ENCODE data around the gene PFKFB3. TPM values are rescaled to one million over a fixed set of nuclear protein-coding genes. Genes with fewer than 3 reads are reported as not detected.
"Not testable (repeated sequence)": the region's sequence is repeated elsewhere in the genome, so short reads cannot be mapped to it uniquely, and the experiment has no call there.

The PFKFB3 gene
- total and polyA plus RNA-seq, 4 donors, result 31.4 to 140 (median 80.6) TPM

- Histone ChIP-seq H3K4me3 (ENCODE audit: low read length in 2 of 2) (peak overlapping the region; percentile 66 to 69), H3K27me3 (ENCODE audit: control insufficient read depth in 1 of 2, insufficient read depth in 2 of 2, low read length in 1 of 2) (no peaks in the 10 kb centered on the region), H3K36me3 (ENCODE audit: control insufficient read depth in 1 of 2, insufficient read depth in 2 of 2, low read length in 1 of 2) (no peaks in the 10 kb centered on the region), H3K4me1 (ENCODE audit: control insufficient read depth in 1 of 2, insufficient read depth in 2 of 2, low read length in 2 of 2) (no peaks in the 10 kb centered on the region), H3K9me3 (ENCODE audit: control insufficient read depth, low read length) (no peaks in the 10 kb centered on the region), H3K27ac (ENCODE audit: low read depth in 1 of 2, low read length in 2 of 2) (peak overlapping the region; percentile 1 to 54)
- ATAC-seq (ENCODE audit: low FRiP score), result peak; percentile 54
- DNase-seq, result peak; percentile 90 to 91
- intact Hi-C loops (cut with DNase I), result loop anchor here (5.0 kb wide), 5 partner anchors 34 to 126 kb away; no protein-coding TSS in a partner anchor
- WGBS, 2 donors, result 0 to 1% methylated on average over 32 to 50 of the region's 50 CpGs
Measured at GRCh38 chr10:6201516-6201975, 1.2 kb upstream of the PFKFB3 start.

GRCh38 chr10:6202098-6202683 is 541 bp upstream of the PFKFB3 start:
- DNase-seq, result no peak
- H3K4me1 ChIP-seq (ENCODE audit: control insufficient read depth in 1 of 2, insufficient read depth in 2 of 2, low read length in 2 of 2), result no peaks in the 10 kb centered on the region
- no peaks in the 10 kb centered on the region for H3K27me3 ChIP-seq (ENCODE audit: control insufficient read depth in 1 of 2, insufficient read depth in 2 of 2, low read length in 1 of 2)
- peak; percentile 8 for ATAC-seq (ENCODE audit: low FRiP score)
- 0 to 1% methylated on average over 29 of the region's 29 CpGs for WGBS, 2 donors
- peak overlapping the region; percentile 23 to 54 for H3K27ac ChIP-seq (ENCODE audit: low read depth in 1 of 2, low read length in 2 of 2)
- no peaks in the 10 kb centered on the region for H3K36me3 ChIP-seq (ENCODE audit: control insufficient read depth in 1 of 2, insufficient read depth in 2 of 2, low read length in 1 of 2)
- H3K4me3 ChIP-seq (ENCODE audit: low read length in 2 of 2), result peak overlapping the region; percentile 31 to 66
- intact Hi-C loops (cut with DNase I), result loop anchor here (2.0 to 5.0 kb wide), 6 partner anchors 35 to 199 kb away; no protein-coding TSS in a partner anchor
- no peaks in the 10 kb centered on the region for H3K9me3 ChIP-seq (ENCODE audit: control insufficient read depth, low read length)

- WGBS, 2 donors, result 0% methylated on average over 38 to 76 of the region's 76 CpGs
- H3K4me1 ChIP-seq (ENCODE audit: control insufficient read depth in 1 of 2, insufficient read depth in 2 of 2, low read length in 2 of 2), result peaks cover 0 to 6% of the 10 kb centered on the region in 2 donors
- H3K27me3 ChIP-seq (ENCODE audit: control insufficient read depth in 1 of 2, insufficient read depth in 2 of 2, low read length in 1 of 2), result no peaks in the 10 kb centered on the region
- H3K9me3 ChIP-seq (ENCODE audit: control insufficient read depth, low read length), result no peaks in the 10 kb centered on the region
- DNase-seq (peak; percentile 76 to 90), ATAC-seq (ENCODE audit: low FRiP score) (peak; percentile 71)
- H3K36me3 ChIP-seq (ENCODE audit: control insufficient read depth in 1 of 2, insufficient read depth in 2 of 2, low read length in 1 of 2), result no peaks in the 10 kb centered on the region
- H3K4me3 ChIP-seq (ENCODE audit: low read length in 2 of 2), result peak overlapping the region; percentile 74 to 97
- H3K27ac ChIP-seq (ENCODE audit: low read depth in 1 of 2, low read length in 2 of 2), result peak overlapping the region; percentile 79 to 85
- intact Hi-C loops (cut with DNase I), result loop anchor here (2.0 to 5.0 kb wide), 6 partner anchors 36 to 197 kb away; no protein-coding TSS in a partner anchor
Measured at GRCh38 chr10:6203331-6204062, 765 bp downstream of the PFKFB3 start.

- no peaks in the 10 kb centered on the region for H3K36me3 ChIP-seq (ENCODE audit: control insufficient read depth in 1 of 2, insufficient read depth in 2 of 2, low read length in 1 of 2)
- H3K27me3 ChIP-seq (ENCODE audit: control insufficient read depth in 1 of 2, insufficient read depth in 2 of 2, low read length in 1 of 2), result no peaks in the 10 kb centered on the region
- peak overlapping the region; percentile 75 to 79 for H3K27ac ChIP-seq (ENCODE audit: low read depth in 1 of 2, low read length in 2 of 2)
- intact Hi-C loops (cut with DNase I), result loop anchor here (5.0 kb wide), 5 partner anchors 37 to 123 kb away; no protein-coding TSS in a partner anchor
- H3K9me3 ChIP-seq (ENCODE audit: control insufficient read depth, low read length), result no peaks in the 10 kb centered on the region
- DNase-seq (peak; percentile 76 to 90), ATAC-seq (ENCODE audit: low FRiP score) (no peak)
- 1% methylated on average over 27 to 28 of the region's 28 CpGs for WGBS, 2 donors
- H3K4me3 ChIP-seq (ENCODE audit: low read length in 2 of 2), result peak overlapping the region; percentile 74 to 97
- peaks cover 0 to 6% of the 10 kb centered on the region in 2 donors for H3K4me1 ChIP-seq (ENCODE audit: control insufficient read depth in 1 of 2, insufficient read depth in 2 of 2, low read length in 2 of 2)
Measured at GRCh38 chr10:6204063-6204340, 1.3 kb downstream of the PFKFB3 start.

- Histone ChIP-seq H3K9me3 (ENCODE audit: control insufficient read depth, low read length) (no peaks in the 10 kb centered on the region), H3K27ac (ENCODE audit: low read depth in 1 of 2, low read length in 2 of 2) (peak overlapping the region; percentile 75 to 79), H3K4me1 (ENCODE audit: control insufficient read depth in 1 of 2, insufficient read depth in 2 of 2, low read length in 2 of 2) (peaks cover 0 to 6% of the 10 kb centered on the region in 2 donors)
Measured at GRCh38 chr10:6204341-6205191, 1.8 kb downstream of the PFKFB3 start.

GRCh38 chr10:6206486-6206885 is 3.8 kb downstream of the PFKFB3 start:
- intact Hi-C loops (cut with DNase I); H3K36me3 ChIP-seq (ENCODE audit: control insufficient read depth in 1 of 2, insufficient read depth in 2 of 2, low read length in 1 of 2); H3K27ac ChIP-seq (ENCODE audit: low read depth in 1 of 2, low read length in 2 of 2); H3K27me3 ChIP-seq (ENCODE audit: control insufficient read depth in 1 of 2, insufficient read depth in 2 of 2, low read length in 1 of 2); H3K4me1 ChIP-seq (ENCODE audit: control insufficient read depth in 1 of 2, insufficient read depth in 2 of 2, low read length in 2 of 2); H3K9me3 ChIP-seq (ENCODE audit: control insufficient read depth, low read length); ATAC-seq (ENCODE audit: low FRiP score); H3K4me3 ChIP-seq (ENCODE audit: low read length in 2 of 2): not testable (repeated sequence)
- peak in 1 of 2 donors; percentile 44 for DNase-seq
- WGBS, 2 donors, result 76 to 80% methylated on average over 13 to 21 of the region's 29 CpGs

More at GRCh38 chr10:6204341-6205191, 1.8 kb downstream of the PFKFB3 start:
- intact Hi-C loops (cut with DNase I), result loop anchor here (5.0 kb wide), 5 partner anchors 37 to 123 kb away; no protein-coding TSS in a partner anchor
- DNase-seq, result peak; percentile 89 to 94
- Histone ChIP-seq H3K36me3 (ENCODE audit: control insufficient read depth in 1 of 2, insufficient read depth in 2 of 2, low read length in 1 of 2) (no peaks in the 10 kb centered on the region), H3K4me3 (ENCODE audit: low read length in 2 of 2) (peak overlapping the region; percentile 74 to 97), H3K27me3 (ENCODE audit: control insufficient read depth in 1 of 2, insufficient read depth in 2 of 2, low read length in 1 of 2) (no peaks in the 10 kb centered on the region)
- peak; percentile 44 for ATAC-seq (ENCODE audit: low FRiP score)
- WGBS, 2 donors, result 4 to 5% methylated on average over 23 to 24 of the region's 24 CpGs

- intact Hi-C loops (cut with DNase I), result no loop called here
- WGBS, 2 donors, result 43 to 52% methylated on average over 4 of the region's 4 CpGs
- Histone ChIP-seq H3K4me3 (ENCODE audit: low read length in 2 of 2) (no peak overlapping the region), H3K4me1 (ENCODE audit: control insufficient read depth in 1 of 2, insufficient read depth in 2 of 2, low read length in 2 of 2) (peaks cover 0 to 6% of the 10 kb centered on the region in 2 donors), H3K27ac (ENCODE audit: low read depth in 1 of 2, low read length in 2 of 2) (peak overlapping the region in 1 of 2 donors; percentile 33), H3K9me3 (ENCODE audit: control insufficient read depth, low read length) (no peaks in the 10 kb centered on the region), H3K27me3 (ENCODE audit: control insufficient read depth in 1 of 2, insufficient read depth in 2 of 2, low read length in 1 of 2) (no peaks in the 10 kb centered on the region), H3K36me3 (ENCODE audit: control insufficient read depth in 1 of 2, insufficient read depth in 2 of 2, low read length in 1 of 2) (no peaks in the 10 kb centered on the region)
- DNase-seq (peak in 1 of 2 donors; percentile 0), ATAC-seq (ENCODE audit: low FRiP score) (no peak)
Measured at GRCh38 chr10:6207658-6208057, 4.9 kb downstream of the PFKFB3 start.

- no peak overlapping the region for H3K4me3 ChIP-seq (ENCODE audit: low read length in 2 of 2)
- DNase-seq (peak in 1 of 2 donors; percentile 42), ATAC-seq (ENCODE audit: low FRiP score) (no peak)
- H3K4me1 ChIP-seq (ENCODE audit: control insufficient read depth in 1 of 2, insufficient read depth in 2 of 2, low read length in 2 of 2), result peaks cover 0 to 6% of the 10 kb centered on the region in 2 donors
- H3K27ac ChIP-seq (ENCODE audit: low read depth in 1 of 2, low read length in 2 of 2), result peak overlapping the region in 1 of 2 donors; percentile 39
- 10 to 16% methylated on average over 12 of the region's 12 CpGs for WGBS, 2 donors
- no peaks in the 10 kb centered on the region for H3K9me3 ChIP-seq (ENCODE audit: control insufficient read depth, low read length)
- H3K27me3 ChIP-seq (ENCODE audit: control insufficient read depth in 1 of 2, insufficient read depth in 2 of 2, low read length in 1 of 2), result no peaks in the 10 kb centered on the region
- H3K36me3 ChIP-seq (ENCODE audit: control insufficient read depth in 1 of 2, insufficient read depth in 2 of 2, low read length in 1 of 2), result no peaks in the 10 kb centered on the region
- intact Hi-C loops (cut with DNase I), result no loop called here
Measured at GRCh38 chr10:6208799-6209235, 6.1 kb downstream of the PFKFB3 start.

All from aorta (tissue), 5 donors.